GM12878 (cell line): Measurements from ENCODE around the gene CLDN34. TPM values are rescaled to one million over a fixed set of nuclear protein-coding genes. Genes with fewer than 3 reads are reported as not detected.

Experiments used
- ATAC-seq: fragments of 200-7000 bp; cut with Tn5 transposase; 3 replicates; pipeline ENCODE4 v1.9.1; 2020; ENCODE audit warnings: mild to moderate bottlenecking, moderate library complexity
- BruUV-seq: library from RNA; stranded (reverse); fragments of 400-500 nt; replicated peaks from 2 replicates; lab custom pipeline; 2021; lab: Mats Ljungman, UMichigan
- CTCF ChIA-PET: fragments of 300-600 bp; sonication (Branson Sonifier 250); formaldehyde crosslinking; extraction: SDS; loops from one replicate; lab custom pipeline; 2021; ENCODE audit warnings: inconsistent platforms; lab: Yijun Ruan, JAX
- POLR2A ChIA-PET: fragments of 350-600 bp; formaldehyde crosslinking; extraction: SDS; loops from one replicate; lab custom pipeline; 2021; ENCODE audit warnings: inconsistent platforms; lab: Charles Lee
- RAD21 ChIA-PET: fragments of 300-600 bp; sonication (Branson Sonifier 250); formaldehyde crosslinking; loops from one replicate; lab custom pipeline; 2023; ENCODE audit warnings: antibody characterized with exemption; ENCODE audit not compliant: unreplicated experiment; lab: Charles Lee
- SMC1A ChIA-PET: fragments of 300-600 bp; sonication (Branson Sonifier 250); formaldehyde crosslinking; loops from one replicate; lab custom pipeline; 2023; ENCODE audit not compliant: unreplicated experiment, uncharacterized antibody; lab: Charles Lee
- DNase-seq: peaks from one replicate; pipeline ENCODE4 v3.0.0-alpha.2; 2011; ENCODE audit warnings: low read depth, low spot score
- FAIRE-seq: peaks from 3 replicates; lab custom pipeline; 2011; peaks lifted over from hg19 to GRCh38; lab: Jason Lieb, UNC
- H2AFZ ChIP-seq: 2 replicates; pipeline ENCODE4 v1.6.0; 2011; ENCODE audit warnings: low read depth, low read length, control low read depth; ENCODE audit not compliant: control insufficient read depth
- H3K27ac ChIP-seq: 2 replicates; pipeline ENCODE4 v1.5.1; 2011; ENCODE audit warnings: control low read depth; ENCODE audit not compliant: control insufficient read depth, insufficient read depth
- H3K27me3 ChIP-seq, 2 experiments: replicated peaks in 1 of 2; 2 replicates each; pipeline versions ENCODE4 v1.6.0 to v1.6.1; 2011; ENCODE audit warnings: low read length in 1 of 2; ENCODE audit not compliant: control insufficient read depth in 2 of 2, insufficient read depth in 2 of 2
- H3K36me3 ChIP-seq, 2 experiments: 2 replicates each; pipeline ENCODE4 v1.5.1; 2011; ENCODE audit warnings: low read length in 1 of 2; ENCODE audit not compliant: control insufficient read depth in 2 of 2, insufficient read depth in 2 of 2
- H3K4me1 ChIP-seq: 2 replicates; pipeline ENCODE4 v1.6.1; 2011; ENCODE audit warnings: mild to moderate bottlenecking, low read length, moderate library complexity, mixed read lengths; ENCODE audit not compliant: control insufficient read depth, insufficient read depth
- H3K4me2 ChIP-seq: 2 replicates; pipeline ENCODE4 v1.6.0; 2011; ENCODE audit warnings: control low read depth; ENCODE audit not compliant: control insufficient read depth, insufficient read depth
- H3K4me3 ChIP-seq: fragments of 200-600 bp; sonication (generic); 2 replicates; pipeline ENCODE4 v1.5.1; 2016
- H3K79me2 ChIP-seq: 2 replicates; pipeline ENCODE4 v1.6.0; 2011; ENCODE audit warnings: low read length; ENCODE audit not compliant: control insufficient read depth, insufficient read depth
- H3K9ac ChIP-seq: 2 replicates; pipeline ENCODE4 v1.8.0; 2011; ENCODE audit warnings: low read length, control low read depth, mixed read lengths; ENCODE audit not compliant: control insufficient read depth, insufficient read depth
- H3K9me3 ChIP-seq: replicated peaks from 3 replicates; pipeline ENCODE4 v1.5.1; 2011; ENCODE audit warnings: mild to moderate bottlenecking, low read length; ENCODE audit not compliant: control insufficient read depth, insufficient read depth
- H4K20me1 ChIP-seq: 2 replicates; pipeline ENCODE4 v1.6.0; 2011; ENCODE audit not compliant: control insufficient read depth, insufficient read depth
- EED ChIP-seq: sonication (generic); IDR thresholded peaks from 2 replicates; pipeline ENCODE4 v1.6.1; 2016; ENCODE audit warnings: antibody characterized with exemption, low read depth
- HDAC2 ChIP-seq: fragments of 200-600 bp; sonication (generic); IDR thresholded peaks from 2 replicates; pipeline ENCODE4 v1.6.1; 2017
- NBN ChIP-seq: fragments of 450-650 bp; IDR thresholded peaks from 2 replicates; pipeline ENCODE4 v1.6.1; 2016
- RCOR1 ChIP-seq: conservative IDR thresholded peaks from 2 replicates; pipeline ENCODE4 v1.6.1; 2012; ENCODE audit warnings: low read depth, low read length, improper control_type of control experiment
- RELB ChIP-seq: fragments of 450-650 bp; IDR thresholded peaks from 2 replicates; pipeline ENCODE4 v1.6.1; 2017; ENCODE audit warnings: low read depth, mild to moderate bottlenecking, moderate library complexity
- SUZ12 ChIP-seq: fragments of 200-600 bp; sonication (generic); IDR thresholded peaks from one replicate; pipeline ENCODE4 v1.6.1; 2018; ENCODE audit warnings: antibody characterized with exemption, mild to moderate bottlenecking; ENCODE audit not compliant: unreplicated experiment
- WRNIP1 ChIP-seq: IDR thresholded peaks from 2 replicates; pipeline ENCODE4 v1.6.1; 2011; ENCODE audit warnings: low read depth, low read length, improper control_type of control experiment, borderline replicate concordance
- ZNF207 ChIP-seq: fragments of 450-650 bp; IDR thresholded peaks from 2 replicates; pipeline ENCODE4 v1.6.1; 2014; ENCODE audit warnings: antibody characterized with exemption, mild to moderate bottlenecking, borderline replicate concordance
- WGBS: methylation state at CpG from one replicate; pipeline ENCODE4 v1.1.6; 2016; ENCODE audit warnings: low lambda C conversion rate; ENCODE audit not compliant: insufficient replicate concordance, insufficient coverage; ENCODE audit errors: missing lambda C conversion rate; 5-methylcytosine and 5-hydroxymethylcytosine counted together
- in situ Hi-C: fragments of 300-500 bp; cut with MboI; formaldehyde crosslinking; loops from 9 replicates; pipeline ENCODE4 v1.14.3; 2018; ENCODE audit warnings: mixed read lengths
- intact Hi-C: fragments of 100-400 bp; cut with micrococcal nuclease; formaldehyde crosslinking; loops from one replicate; pipeline ENCODE4 v1.14.2; 2022; ENCODE audit not compliant: unreplicated experiment
- polyA plus RNA-seq, 11 experiments: library from polyadenylated mRNA; depleted of rRNA in 4 of 11; unstranded in 6 of 11; stranded (reverse) in 5 of 11; fragments of >200 nt; fragmentation: Nextera tagmentation in 4 of 11; fragmentation: Illumina TruSeq in 1 of 11; extraction: Ambion mirVana in 4 of 11; extraction: Trizol in 1 of 11; gene quantifications; 1 replicate in 1 of 11; 2 replicates in 10 of 11; pipeline versions ENCODE4 v1.2.1 to v1.2.3, GENCODE V29; 2011 to 2016; ENCODE audit warnings: inconsistent platforms in 2 of 11, missing spikeins in 2 of 11, low read depth in 1 of 11
- total RNA-seq, 4 experiments: library from RNA; depleted of rRNA in 3 of 4; stranded (reverse); fragments of >200 nt in 3 of 4; fragmentation: Illumina TruSeq in 1 of 4; extraction: Trizol in 1 of 4; gene quantifications; 2 replicates each; pipeline versions ENCODE4 v1.2.1 to v1.2.3, GENCODE V29; 2013 to 2021
- TF ChIP-seq, protein P1 (sequence below): fragments of 450-650 bp; formaldehyde crosslinking; IDR thresholded peaks from 2 replicates; pipeline ENCODE4 v1.5.0; 2022; ENCODE audit warnings: mild to moderate bottlenecking, missing genetic modification characterization
- TF ChIP-seq, protein P2 (sequence below): IDR thresholded peaks from 2 replicates; pipeline ENCODE4 v1.6.1; 2012; ENCODE audit warnings: low read depth, low read length, improper control_type of control experiment
- TF ChIP-seq, protein P3 (sequence below): IDR thresholded peaks from 2 replicates; pipeline ENCODE4 v1.6.1; 2011; ENCODE audit warnings: mild to moderate bottlenecking, low read depth, low read length, moderate library complexity; ENCODE audit not compliant: insufficient replicate concordance

Gene CLDN34
- total and polyA plus RNA-seq, 10 of the 15 experiments (the other 5 are each of a cell fraction or from before 2014, with no cell fraction given) = not detected

- Histone ChIP-seq H3K9ac (no peak overlapping the region), H2AFZ (no peak overlapping the region), H3K27me3 (no peaks in the 10 kb centered on the region), H3K27ac (no peak overlapping the region), H3K4me1 (no peaks in the 10 kb centered on the region), H3K9me3 (no peaks in the 10 kb centered on the region), H3K4me3 (no peak overlapping the region), H3K4me2 (no peak overlapping the region), H3K79me2 (no peaks in the 10 kb centered on the region), H3K36me3 (no peaks in the 10 kb centered on the region), H4K20me1 (no peaks in the 10 kb centered on the region)
- CTCF ChIA-PET = no interaction called here
- in situ Hi-C loops (no loop called here), intact Hi-C loops (no loop called here)
- WGBS = 19% methylated on average over 5 of the region's 5 CpGs
- SMC1A ChIA-PET = no interaction called here
- TF ChIP-seq WRNIP1 = no peak
- TF ChIP-seq, protein P1, sequence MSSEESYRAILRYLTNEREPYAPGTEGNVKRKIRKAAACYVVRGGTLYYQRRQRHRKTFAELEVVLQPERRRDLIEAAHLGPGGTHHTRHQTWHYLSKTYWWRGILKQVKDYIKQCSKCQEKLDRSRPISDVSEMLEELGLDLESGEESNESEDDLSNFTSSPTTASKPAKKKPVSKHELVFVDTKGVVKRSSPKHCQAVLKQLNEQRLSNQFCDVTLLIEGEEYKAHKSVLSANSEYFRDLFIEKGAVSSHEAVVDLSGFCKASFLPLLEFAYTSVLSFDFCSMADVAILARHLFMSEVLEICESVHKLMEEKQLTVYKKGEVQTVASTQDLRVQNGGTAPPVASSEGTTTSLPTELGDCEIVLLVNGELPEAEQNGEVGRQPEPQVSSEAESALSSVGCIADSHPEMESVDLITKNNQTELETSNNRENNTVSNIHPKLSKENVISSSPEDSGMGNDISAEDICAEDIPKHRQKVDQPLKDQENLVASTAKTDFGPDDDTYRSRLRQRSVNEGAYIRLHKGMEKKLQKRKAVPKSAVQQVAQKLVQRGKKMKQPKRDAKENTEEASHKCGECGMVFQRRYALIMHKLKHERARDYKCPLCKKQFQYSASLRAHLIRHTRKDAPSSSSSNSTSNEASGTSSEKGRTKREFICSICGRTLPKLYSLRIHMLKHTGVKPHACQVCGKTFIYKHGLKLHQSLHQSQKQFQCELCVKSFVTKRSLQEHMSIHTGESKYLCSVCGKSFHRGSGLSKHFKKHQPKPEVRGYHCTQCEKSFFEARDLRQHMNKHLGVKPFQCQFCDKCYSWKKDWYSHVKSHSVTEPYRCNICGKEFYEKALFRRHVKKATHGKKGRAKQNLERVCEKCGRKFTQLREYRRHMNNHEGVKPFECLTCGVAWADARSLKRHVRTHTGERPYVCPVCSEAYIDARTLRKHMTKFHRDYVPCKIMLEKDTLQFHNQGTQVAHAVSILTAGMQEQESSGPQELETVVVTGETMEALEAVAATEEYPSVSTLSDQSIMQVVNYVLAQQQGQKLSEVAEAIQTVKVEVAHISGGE (CRISPR knock-in tag) = no peak
- TF ChIP-seq, protein P2, sequence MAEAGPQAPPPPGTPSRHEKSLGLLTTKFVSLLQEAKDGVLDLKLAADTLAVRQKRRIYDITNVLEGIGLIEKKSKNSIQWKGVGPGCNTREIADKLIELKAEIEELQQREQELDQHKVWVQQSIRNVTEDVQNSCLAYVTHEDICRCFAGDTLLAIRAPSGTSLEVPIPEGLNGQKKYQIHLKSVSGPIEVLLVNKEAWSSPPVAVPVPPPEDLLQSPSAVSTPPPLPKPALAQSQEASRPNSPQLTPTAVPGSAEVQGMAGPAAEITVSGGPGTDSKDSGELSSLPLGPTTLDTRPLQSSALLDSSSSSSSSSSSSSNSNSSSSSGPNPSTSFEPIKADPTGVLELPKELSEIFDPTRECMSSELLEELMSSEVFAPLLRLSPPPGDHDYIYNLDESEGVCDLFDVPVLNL = no peak
- no peak for TF ChIP-seq RCOR1
- TF ChIP-seq, protein P3, sequence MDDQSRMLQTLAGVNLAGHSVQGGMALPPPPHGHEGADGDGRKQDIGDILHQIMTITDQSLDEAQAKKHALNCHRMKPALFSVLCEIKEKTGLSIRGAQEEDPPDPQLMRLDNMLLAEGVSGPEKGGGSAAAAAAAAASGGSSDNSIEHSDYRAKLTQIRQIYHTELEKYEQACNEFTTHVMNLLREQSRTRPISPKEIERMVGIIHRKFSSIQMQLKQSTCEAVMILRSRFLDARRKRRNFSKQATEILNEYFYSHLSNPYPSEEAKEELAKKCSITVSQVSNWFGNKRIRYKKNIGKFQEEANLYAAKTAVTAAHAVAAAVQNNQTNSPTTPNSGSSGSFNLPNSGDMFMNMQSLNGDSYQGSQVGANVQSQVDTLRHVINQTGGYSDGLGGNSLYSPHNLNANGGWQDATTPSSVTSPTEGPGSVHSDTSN = no peak
- no peak for TF ChIP-seq RELB
- no peak for TF ChIP-seq SUZ12
- no peak for TF ChIP-seq ZNF207
- TF ChIP-seq HDAC2 = no peak
- no peak for TF ChIP-seq EED
- no peak for TF ChIP-seq NBN
- ATAC-seq = no peak
- BruUV-seq = no TSS peak
- no peak for DNase-seq
- no peak for FAIRE-seq
- POLR2A ChIA-PET = no interaction called here
- RAD21 ChIA-PET = no interaction called here
Measured at GRCh38 chrX:9917861-9918260, 49.3 kb upstream of the CLDN34 start.
